NB4 (cell line): ENCODE data around the gene SPATA24.

ENCODE experiments used
- DNase-seq: peaks from one replicate; pipeline ENCODE4 v3.0.0; 2010; ENCODE audit warnings: low read depth
- H3K4me3 ChIP-seq: one replicate; pipeline ENCODE4 v1.5.1; 2011; ENCODE audit warnings: mild to moderate bottlenecking, low read depth, low read length, moderate library complexity
- CTCF ChIP-seq: IDR thresholded peaks from one replicate; pipeline ENCODE4 v1.5.1; 2012; ENCODE audit warnings: low read depth, low read length
- MAX ChIP-seq: IDR thresholded peaks from 2 replicates; pipeline ENCODE4 v1.6.1; 2011; ENCODE audit warnings: low read depth, low read length
- MYC ChIP-seq: IDR thresholded peaks from 2 replicates; pipeline ENCODE4 v1.6.1; 2011; ENCODE audit warnings: low read depth, low read length
- POLR2A ChIP-seq: IDR thresholded peaks from 2 replicates; pipeline ENCODE4 v1.6.1; 2011; ENCODE audit warnings: mild to moderate bottlenecking; ENCODE audit not compliant: insufficient read length; ENCODE audit errors: extremely low read depth

SPATA24 gene

GRCh38 chr5:139383993-139384590 lies 19.8 kb downstream of the SPATA24 start:
- H3K4me3 ChIP-seq, result no peak overlapping the region
- DNase-seq, result no peak
- TF ChIP-seq MYC, result no peak
- TF ChIP-seq MAX, result no peak
- TF ChIP-seq POLR2A, result no peak
- no peak for TF ChIP-seq CTCF

GRCh38 chr5:139383275-139383992 lies 20.5 kb downstream of the SPATA24 start, which contains the start of gene SLC23A1:
SLC23A1 (minus strand) TSS chr5:139383297; CDS start chr5:139383253, 44 bp downstream.
- TF ChIP-seq MAX (0 out of 2 replicates have a peak, but pooled peaks have one; percentile 14), POLR2A (no peak)
- no peak within 1 kb of the TSS for H3K4me3 ChIP-seq
- DNase-seq, result peak; percentile 56

- DNase-seq, result no peak
- no peak overlapping the region for H3K4me3 ChIP-seq
- TF ChIP-seq CTCF, result no peak
- TF ChIP-seq POLR2A, result no peak
- no peak for TF ChIP-seq MAX
- TF ChIP-seq MYC, result no peak
These were observed 21.1 kb downstream of the SPATA24 start for GRCh38 chr5:139382807-139383206.

GRCh38 chr5:139381837-139382761 lies 21.8 kb downstream of the SPATA24 start:
- H3K4me3 ChIP-seq, result no peak overlapping the region
- DNase-seq, result no peak
- no peak for TF ChIP-seq MAX
- TF ChIP-seq MYC, result no peak
- no peak for TF ChIP-seq POLR2A
- no peak for TF ChIP-seq CTCF

- H3K4me3 ChIP-seq, result no peak overlapping the region
- TF ChIP-seq CTCF, result no peak
- no peak for DNase-seq
These were observed 24.1 kb downstream of the SPATA24 start for GRCh38 chr5:139379626-139380449.

- H3K4me3 ChIP-seq, result no peak overlapping the region
These were observed 24.9 kb downstream of the SPATA24 start for GRCh38 chr5:139378941-139379361.

More at GRCh38 chr5:139378941-139379361, 24.9 kb downstream of the SPATA24 start:
- no peak for DNase-seq
- TF ChIP-seq POLR2A, result no peak
- no peak for TF ChIP-seq MAX
- TF ChIP-seq MYC, result no peak
- no peak for TF ChIP-seq CTCF
